ENCODE data around the gene TTF2.
"Not testable (repeated sequence)": the region's sequence is repeated elsewhere in the genome, so short reads cannot be mapped to it uniquely, and the experiment has no call there.

TTF2 gene

GRCh38 chr1:117138106-117138505 lies 78.0 kb downstream of the TTF2 start:
- no peak overlapping the region for H3K27ac Mint-ChIP-seq
- ATAC-seq: no peak
- H3K27me3 Mint-ChIP-seq: peaks cover 23% of the 10 kb centered on the region
- H3K4me1 Mint-ChIP-seq: no peaks in the 10 kb centered on the region
- no peak overlapping the region for H3K4me3 Mint-ChIP-seq
- no peaks in the 10 kb centered on the region for H3K9me3 Mint-ChIP-seq
- H3K36me3 Mint-ChIP-seq: no peaks in the 10 kb centered on the region

GRCh38 chr1:117138561-117138960 lies 78.4 kb downstream of the TTF2 start:
- Mint-ChIP-seq H3K4me1 (no peaks in the 10 kb centered on the region), H3K9me3 (no peaks in the 10 kb centered on the region), H3K27ac (no peak overlapping the region), H3K27me3 (peaks cover 20% of the 10 kb centered on the region), H3K4me3 (no peak overlapping the region), H3K36me3 (no peaks in the 10 kb centered on the region)
- no peak for ATAC-seq

- H3K9me3 Mint-ChIP-seq: no peaks in the 10 kb centered on the region
- H3K27ac Mint-ChIP-seq: no peak overlapping the region
- no peaks in the 10 kb centered on the region for H3K36me3 Mint-ChIP-seq
- no peak overlapping the region for H3K4me3 Mint-ChIP-seq
- H3K4me1 Mint-ChIP-seq: no peaks in the 10 kb centered on the region
- H3K27me3 Mint-ChIP-seq: peaks cover 10% of the 10 kb centered on the region
- ATAC-seq: no peak
These were observed 82.1 kb downstream of the TTF2 start for GRCh38 chr1:117142200-117142599.

- H3K27ac Mint-ChIP-seq: no peak overlapping the region
- H3K9me3 Mint-ChIP-seq: no peaks in the 10 kb centered on the region
- H3K4me1 Mint-ChIP-seq: no peaks in the 10 kb centered on the region
- H3K4me3 Mint-ChIP-seq: no peak overlapping the region
- ATAC-seq: no peak
- peaks cover 10% of the 10 kb centered on the region for H3K27me3 Mint-ChIP-seq
- H3K36me3 Mint-ChIP-seq: no peaks in the 10 kb centered on the region
These were observed 83.0 kb downstream of the TTF2 start for GRCh38 chr1:117143172-117143571.

- Mint-ChIP-seq H3K4me3 (no peak overlapping the region), H3K27ac (no peak overlapping the region), H3K27me3 (peaks cover 10% of the 10 kb centered on the region), H3K9me3 (no peaks in the 10 kb centered on the region), H3K4me1 (no peaks in the 10 kb centered on the region), H3K36me3 (no peaks in the 10 kb centered on the region)
- no peak for ATAC-seq
These were observed 83.7 kb downstream of the TTF2 start for GRCh38 chr1:117143871-117144270.

- Mint-ChIP-seq H3K4me3 (no peak overlapping the region), H3K36me3 (no peaks in the 10 kb centered on the region), H3K27me3 (peaks cover 10% of the 10 kb centered on the region), H3K4me1 (no peaks in the 10 kb centered on the region), H3K9me3 (no peaks in the 10 kb centered on the region), H3K27ac (no peak overlapping the region)
- ATAC-seq: no peak
These were observed 85.9 kb downstream of the TTF2 start for GRCh38 chr1:117146072-117146471.

- ATAC-seq: no peak
- Mint-ChIP-seq H3K9me3 (no peaks in the 10 kb centered on the region), H3K36me3 (no peaks in the 10 kb centered on the region), H3K4me3 (no peak overlapping the region), H3K4me1 (no peaks in the 10 kb centered on the region), H3K27ac (no peak overlapping the region), H3K27me3 (peaks cover 10% of the 10 kb centered on the region)
These were observed 86.6 kb downstream of the TTF2 start for GRCh38 chr1:117146575-117147340.

GRCh38 chr1:117147341-117147831 lies 87.3 kb downstream of the TTF2 start:
- H3K4me3 Mint-ChIP-seq: no peak overlapping the region

GRCh38 chr1:117147856-117148588 lies 87.9 kb downstream of the TTF2 start:
- peaks cover 10% of the 10 kb centered on the region for H3K27me3 Mint-ChIP-seq
- H3K27ac Mint-ChIP-seq: no peak overlapping the region
- no peaks in the 10 kb centered on the region for H3K4me1 Mint-ChIP-seq
- no peak for ATAC-seq
- no peaks in the 10 kb centered on the region for H3K9me3 Mint-ChIP-seq
- no peak overlapping the region for H3K4me3 Mint-ChIP-seq
- no peaks in the 10 kb centered on the region for H3K36me3 Mint-ChIP-seq

More at GRCh38 chr1:117147341-117147831, 87.3 kb downstream of the TTF2 start:
- ATAC-seq: no peak
- Mint-ChIP-seq H3K27ac (no peak overlapping the region), H3K9me3 (no peaks in the 10 kb centered on the region), H3K36me3 (no peaks in the 10 kb centered on the region), H3K4me1 (no peaks in the 10 kb centered on the region), H3K27me3 (peaks cover 10% of the 10 kb centered on the region)

- Mint-ChIP-seq H3K36me3 (no peaks in the 10 kb centered on the region), H3K9me3 (no peaks in the 10 kb centered on the region)
These were observed 90.2 kb downstream of the TTF2 start for GRCh38 chr1:117150316-117150715.

GRCh38 chr1:117151305-117151704 lies 91.2 kb downstream of the TTF2 start:
- not testable (repeated sequence) for H3K4me3 Mint-ChIP-seq, H3K36me3 Mint-ChIP-seq, H3K9me3 Mint-ChIP-seq, H3K4me1 Mint-ChIP-seq, ATAC-seq, H3K27me3 Mint-ChIP-seq, H3K27ac Mint-ChIP-seq

More at GRCh38 chr1:117150316-117150715, 90.2 kb downstream of the TTF2 start:
- Mint-ChIP-seq H3K27me3 (peaks cover 10% of the 10 kb centered on the region), H3K27ac (no peak overlapping the region), H3K4me3 (no peak overlapping the region), H3K4me1 (no peaks in the 10 kb centered on the region)
- no peak for ATAC-seq
